ENCODE data around the gene AHCTF1.

DNA sequence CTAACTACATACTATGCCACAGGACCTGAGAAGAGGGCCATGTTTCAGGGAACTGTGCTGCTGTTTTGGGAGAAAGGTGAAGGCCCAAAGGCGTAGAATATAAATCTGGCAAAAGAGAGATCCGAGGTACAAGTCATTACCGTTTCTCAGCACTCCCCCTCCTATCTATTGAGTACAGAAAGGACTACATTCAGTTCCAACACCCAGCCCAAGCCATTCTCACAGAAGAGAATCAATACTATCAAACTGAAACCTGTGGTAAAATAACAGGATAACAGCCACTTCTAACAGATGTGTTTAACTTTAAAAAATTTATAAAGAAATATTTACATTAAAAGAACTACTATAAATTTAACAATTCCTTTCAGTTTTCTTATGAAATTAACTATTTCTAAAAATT, 7.8 kb downstream of the AHCTF1 start:
- TF ChIP-seq, protein P1, sequence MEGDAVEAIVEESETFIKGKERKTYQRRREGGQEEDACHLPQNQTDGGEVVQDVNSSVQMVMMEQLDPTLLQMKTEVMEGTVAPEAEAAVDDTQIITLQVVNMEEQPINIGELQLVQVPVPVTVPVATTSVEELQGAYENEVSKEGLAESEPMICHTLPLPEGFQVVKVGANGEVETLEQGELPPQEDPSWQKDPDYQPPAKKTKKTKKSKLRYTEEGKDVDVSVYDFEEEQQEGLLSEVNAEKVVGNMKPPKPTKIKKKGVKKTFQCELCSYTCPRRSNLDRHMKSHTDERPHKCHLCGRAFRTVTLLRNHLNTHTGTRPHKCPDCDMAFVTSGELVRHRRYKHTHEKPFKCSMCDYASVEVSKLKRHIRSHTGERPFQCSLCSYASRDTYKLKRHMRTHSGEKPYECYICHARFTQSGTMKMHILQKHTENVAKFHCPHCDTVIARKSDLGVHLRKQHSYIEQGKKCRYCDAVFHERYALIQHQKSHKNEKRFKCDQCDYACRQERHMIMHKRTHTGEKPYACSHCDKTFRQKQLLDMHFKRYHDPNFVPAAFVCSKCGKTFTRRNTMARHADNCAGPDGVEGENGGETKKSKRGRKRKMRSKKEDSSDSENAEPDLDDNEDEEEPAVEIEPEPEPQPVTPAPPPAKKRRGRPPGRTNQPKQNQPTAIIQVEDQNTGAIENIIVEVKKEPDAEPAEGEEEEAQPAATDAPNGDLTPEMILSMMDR (IDR thresholded peaks at IDR 0.05) = no peak
- no peak for TF ChIP-seq EZH2 (IDR thresholded peaks at IDR 0.05)

Data from neural progenitor cell (in vitro differentiated cells).